Inflammatory macrophage (primary cell): ENCODE data around the gene TINAGL1.

Source experiments
- DNase-seq, 2 donors: peaks; one replicate each; pipeline ENCODE4 v3.0.0-alpha.2; 2020 to 2022

The TINAGL1 gene

GRCh38 chr1:31627930-31628559, 51.7 kb downstream of the TINAGL1 start:
- no peak for DNase-seq

GRCh38 chr1:31628931-31629556, 52.7 kb downstream of the TINAGL1 start:
- DNase-seq, result no peak

GRCh38 chr1:31632649-31633048, 56.3 kb downstream of the TINAGL1 start:
- DNase-seq, result no peak

- peak; percentile 24 to 37 for DNase-seq
Observed at GRCh38 chr1:31633117-31633516, 56.8 kb downstream of the TINAGL1 start.
